Prostate gland (tissue), 2 donors: Measurements from ENCODE around the gene STAT3.

Experiments used
- POLR2A ChIP-seq: fragments of 450-650 bp; IDR thresholded peaks from one replicate; pipeline ENCODE4 v1.6.1; 2016; ENCODE audit warnings: antibody characterized with exemption, mild to moderate bottlenecking
- TF ChIP-seq, protein P1 (sequence below), 4 experiments: fragments of 200-600 bp in 2 of 4; fragments of 450-650 bp in 2 of 4; sonication (generic) in 2 of 4; IDR thresholded peaks; 1 replicate in 3 of 4; 2 replicates in 1 of 4; pipeline ENCODE4 v1.5.1; 2016 to 2019; ENCODE audit warnings: antibody characterized with exemption in 4 of 4, mild to moderate bottlenecking in 2 of 4, moderate library complexity in 2 of 4

- TF ChIP-seq, protein P1, sequence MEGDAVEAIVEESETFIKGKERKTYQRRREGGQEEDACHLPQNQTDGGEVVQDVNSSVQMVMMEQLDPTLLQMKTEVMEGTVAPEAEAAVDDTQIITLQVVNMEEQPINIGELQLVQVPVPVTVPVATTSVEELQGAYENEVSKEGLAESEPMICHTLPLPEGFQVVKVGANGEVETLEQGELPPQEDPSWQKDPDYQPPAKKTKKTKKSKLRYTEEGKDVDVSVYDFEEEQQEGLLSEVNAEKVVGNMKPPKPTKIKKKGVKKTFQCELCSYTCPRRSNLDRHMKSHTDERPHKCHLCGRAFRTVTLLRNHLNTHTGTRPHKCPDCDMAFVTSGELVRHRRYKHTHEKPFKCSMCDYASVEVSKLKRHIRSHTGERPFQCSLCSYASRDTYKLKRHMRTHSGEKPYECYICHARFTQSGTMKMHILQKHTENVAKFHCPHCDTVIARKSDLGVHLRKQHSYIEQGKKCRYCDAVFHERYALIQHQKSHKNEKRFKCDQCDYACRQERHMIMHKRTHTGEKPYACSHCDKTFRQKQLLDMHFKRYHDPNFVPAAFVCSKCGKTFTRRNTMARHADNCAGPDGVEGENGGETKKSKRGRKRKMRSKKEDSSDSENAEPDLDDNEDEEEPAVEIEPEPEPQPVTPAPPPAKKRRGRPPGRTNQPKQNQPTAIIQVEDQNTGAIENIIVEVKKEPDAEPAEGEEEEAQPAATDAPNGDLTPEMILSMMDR (IDR thresholded peaks at IDR 0.05) = no peak
- no peak for TF ChIP-seq POLR2A
Measured at GRCh38 chr17:42291129-42291528, 97.1 kb downstream of the STAT3 start.
